Skeletal muscle satellite cell (primary cell): ENCODE results near the gene BEST2.
A peak's percentile ranks its signal among the peaks of the same experiment; 100 is the strongest.

ENCODE experiments used
- H3K27me3 ChIP-seq: 2 replicates; pipeline ENCODE4 v1.7.0; 2013; ENCODE audit warnings: low read length; ENCODE audit not compliant: control insufficient read depth, insufficient read depth
- H3K36me3 ChIP-seq: 2 replicates; pipeline ENCODE4 v1.7.0; 2013; ENCODE audit warnings: mild to moderate bottlenecking, control low read depth, low read length; ENCODE audit not compliant: insufficient read depth
- H3K4me1 ChIP-seq: 2 replicates; pipeline ENCODE4 v1.7.0; 2013; ENCODE audit warnings: low read length; ENCODE audit not compliant: control insufficient read depth, insufficient read depth
- H3K4me2 ChIP-seq: 2 replicates; pipeline ENCODE4 v1.7.0; 2013; ENCODE audit warnings: mild to moderate bottlenecking, low read length
- H3K4me3 ChIP-seq: 2 replicates; pipeline ENCODE4 v1.7.0; 2013; ENCODE audit warnings: low read length
- H3K9ac ChIP-seq: 2 replicates; pipeline ENCODE4 v1.7.0; 2013; ENCODE audit warnings: mild to moderate bottlenecking, low read depth, low read length, moderate library complexity
- H3K9me3 ChIP-seq: replicated peaks from 2 replicates; pipeline ENCODE4 v1.7.0; 2013; ENCODE audit warnings: mild to moderate bottlenecking, control low read depth, low read length

BEST2 gene

GRCh38 chr19:12784394-12784870 lies 32.8 kb downstream of the BEST2 start:
- Histone ChIP-seq H3K27me3 (no peaks in the 10 kb centered on the region), H3K4me2 (no peak overlapping the region), H3K9me3 (no peaks in the 10 kb centered on the region), H3K9ac (peak overlapping the region; percentile 0), H3K4me3 (no peak overlapping the region), H3K36me3 (no peaks in the 10 kb centered on the region), H3K4me1 (peaks cover 78% of the 10 kb centered on the region)

GRCh38 chr19:12784871-12785430 lies 33.4 kb downstream of the BEST2 start:
- Histone ChIP-seq H3K36me3 (no peaks in the 10 kb centered on the region), H3K9ac (peak overlapping the region; percentile 61), H3K4me2 (no peak overlapping the region), H3K4me1 (peaks cover 73% of the 10 kb centered on the region), H3K9me3 (no peaks in the 10 kb centered on the region), H3K4me3 (no peak overlapping the region), H3K27me3 (no peaks in the 10 kb centered on the region)

- H3K9ac ChIP-seq: peak overlapping the region; percentile 61
- H3K4me1 ChIP-seq: peaks cover 75% of the 10 kb centered on the region
Measured at GRCh38 chr19:12785431-12786031, 33.9 kb downstream of the BEST2 start.

GRCh38 chr19:12786141-12786870 lies 34.7 kb downstream of the BEST2 start:
- Histone ChIP-seq H3K4me2 (peak overlapping the region; percentile 33), H3K27me3 (no peaks in the 10 kb centered on the region), H3K4me1 (peaks cover 81% of the 10 kb centered on the region), H3K4me3 (no peak overlapping the region), H3K9me3 (no peaks in the 10 kb centered on the region), H3K36me3 (no peaks in the 10 kb centered on the region), H3K9ac (peak overlapping the region; percentile 61)

More at GRCh38 chr19:12785431-12786031, 33.9 kb downstream of the BEST2 start:
- Histone ChIP-seq H3K4me3 (no peak overlapping the region), H3K9me3 (no peaks in the 10 kb centered on the region), H3K4me2 (peak overlapping the region; percentile 33), H3K27me3 (no peaks in the 10 kb centered on the region), H3K36me3 (no peaks in the 10 kb centered on the region)

GRCh38 chr19:12786952-12787351 lies 35.4 kb downstream of the BEST2 start:
- peaks cover 79% of the 10 kb centered on the region for H3K4me1 ChIP-seq
- peak overlapping the region; percentile 61 for H3K9ac ChIP-seq
- no peak overlapping the region for H3K4me3 ChIP-seq

GRCh38 chr19:12787458-12787857 lies 35.9 kb downstream of the BEST2 start:
- Histone ChIP-seq H3K36me3 (peaks cover 3% of the 10 kb centered on the region), H3K9ac (no peak overlapping the region), H3K4me3 (no peak overlapping the region), H3K27me3 (no peaks in the 10 kb centered on the region), H3K4me2 (no peak overlapping the region), H3K9me3 (no peaks in the 10 kb centered on the region), H3K4me1 (peaks cover 74% of the 10 kb centered on the region)

More at GRCh38 chr19:12786952-12787351, 35.4 kb downstream of the BEST2 start:
- Histone ChIP-seq H3K4me2 (peak overlapping the region; percentile 33), H3K27me3 (no peaks in the 10 kb centered on the region), H3K36me3 (no peaks in the 10 kb centered on the region), H3K9me3 (no peaks in the 10 kb centered on the region)

- Histone ChIP-seq H3K36me3 (peaks cover 10% of the 10 kb centered on the region), H3K9ac (peak overlapping the region; percentile 98), H3K4me1 (peaks cover 68% of the 10 kb centered on the region), H3K4me2 (peak overlapping the region; percentile 91), H3K4me3 (peak overlapping the region; percentile 69), H3K27me3 (no peaks in the 10 kb centered on the region), H3K9me3 (no peaks in the 10 kb centered on the region)
Measured at GRCh38 chr19:12788042-12788681, 36.6 kb downstream of the BEST2 start.

- H3K36me3 ChIP-seq: peaks cover 10% of the 10 kb centered on the region
- H3K9ac ChIP-seq: peak overlapping the region; percentile 98
- peak overlapping the region; percentile 91 for H3K4me2 ChIP-seq
- peaks cover 62% of the 10 kb centered on the region for H3K4me1 ChIP-seq
- H3K9me3 ChIP-seq: no peaks in the 10 kb centered on the region
- peak overlapping the region; percentile 69 for H3K4me3 ChIP-seq
- no peaks in the 10 kb centered on the region for H3K27me3 ChIP-seq
Measured at GRCh38 chr19:12788682-12789097, 37.1 kb downstream of the BEST2 start.

GRCh38 chr19:12789098-12789903 lies 37.7 kb downstream of the BEST2 start:
- Histone ChIP-seq H3K4me3 (peak overlapping the region; percentile 69), H3K4me2 (peak overlapping the region; percentile 91), H3K27me3 (no peaks in the 10 kb centered on the region), H3K4me1 (peaks cover 63% of the 10 kb centered on the region), H3K36me3 (peaks cover 10% of the 10 kb centered on the region), H3K9ac (peak overlapping the region; percentile 98), H3K9me3 (no peaks in the 10 kb centered on the region)

- H3K27me3 ChIP-seq: no peaks in the 10 kb centered on the region
- H3K4me2 ChIP-seq: peak overlapping the region; percentile 91
- H3K9ac ChIP-seq: peak overlapping the region; percentile 98
- peaks cover 59% of the 10 kb centered on the region for H3K4me1 ChIP-seq
- H3K4me3 ChIP-seq: peak overlapping the region; percentile 69
- H3K36me3 ChIP-seq: peaks cover 10% of the 10 kb centered on the region
- no peaks in the 10 kb centered on the region for H3K9me3 ChIP-seq
Measured at GRCh38 chr19:12789904-12790619, 38.5 kb downstream of the BEST2 start.
